LNCaP clone FGC (cell line): ENCODE results near the gene IL17REL.

Experiments
- DNase-seq: peaks from one replicate; pipeline ENCODE4 v3.0.0-alpha.2; 2011; ENCODE audit warnings: low read depth
- H3K4me3 ChIP-seq: 2 replicates; pipeline ENCODE4 v1.5.1; 2011; ENCODE audit warnings: mild to moderate bottlenecking, low read depth, low read length, control low read depth
- TF ChIP-seq, protein P1 (sequence below): IDR thresholded peaks from 2 replicates; pipeline ENCODE4 v1.5.1; 2012; ENCODE audit warnings: mild to moderate bottlenecking; ENCODE audit not compliant: control insufficient read depth, insufficient read depth; ENCODE audit errors: extremely low read depth

Gene IL17REL

DNA sequence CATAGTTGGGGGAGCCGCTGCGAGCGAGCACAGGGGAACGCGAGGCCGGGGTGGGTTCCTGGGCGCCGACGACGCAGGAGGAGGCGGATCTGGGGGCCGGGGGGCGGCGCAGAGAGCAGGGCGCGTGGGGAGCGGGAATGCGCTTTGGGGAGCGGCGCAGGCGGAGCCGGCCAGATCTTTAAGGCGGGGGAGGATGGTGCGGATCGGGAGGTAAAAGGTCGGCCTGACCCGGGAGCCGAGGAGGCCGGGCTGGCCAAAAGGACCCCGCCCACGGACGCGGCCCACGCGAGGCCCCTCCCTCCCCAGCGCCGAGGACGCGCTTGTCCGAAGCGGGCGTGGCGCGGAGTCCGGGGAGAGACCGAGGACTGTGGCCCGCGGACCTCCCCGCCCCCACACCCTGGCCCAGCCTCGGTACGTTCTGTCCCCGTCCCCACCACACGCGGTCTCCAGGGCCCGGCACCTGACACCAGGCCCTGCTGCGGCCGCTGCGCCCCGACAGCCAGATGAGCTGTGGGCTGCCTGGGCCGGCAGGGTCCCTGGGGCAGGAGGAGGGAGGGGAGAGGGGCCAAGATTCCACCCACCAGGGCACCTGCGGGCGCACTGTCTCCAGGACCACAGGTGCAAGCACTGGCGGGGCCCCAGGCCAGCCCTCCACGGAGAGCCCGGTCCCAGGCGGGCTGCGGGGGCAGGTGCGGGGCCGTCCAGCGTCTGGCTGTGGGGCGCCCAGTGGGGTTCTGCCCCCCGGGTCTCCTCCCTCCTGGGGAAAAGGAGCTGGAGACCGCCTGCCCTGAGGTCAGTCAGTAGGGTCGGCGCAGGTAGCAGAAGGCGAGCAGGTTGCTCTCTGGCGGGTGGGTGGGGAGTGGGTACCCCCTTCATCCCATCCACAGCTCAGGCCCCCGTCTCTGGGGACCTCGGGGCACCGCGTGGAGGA lies 41.1 kb downstream of the IL17REL start:
- no peak for DNase-seq
- no peak overlapping the region for H3K4me3 ChIP-seq
- TF ChIP-seq, protein P1, sequence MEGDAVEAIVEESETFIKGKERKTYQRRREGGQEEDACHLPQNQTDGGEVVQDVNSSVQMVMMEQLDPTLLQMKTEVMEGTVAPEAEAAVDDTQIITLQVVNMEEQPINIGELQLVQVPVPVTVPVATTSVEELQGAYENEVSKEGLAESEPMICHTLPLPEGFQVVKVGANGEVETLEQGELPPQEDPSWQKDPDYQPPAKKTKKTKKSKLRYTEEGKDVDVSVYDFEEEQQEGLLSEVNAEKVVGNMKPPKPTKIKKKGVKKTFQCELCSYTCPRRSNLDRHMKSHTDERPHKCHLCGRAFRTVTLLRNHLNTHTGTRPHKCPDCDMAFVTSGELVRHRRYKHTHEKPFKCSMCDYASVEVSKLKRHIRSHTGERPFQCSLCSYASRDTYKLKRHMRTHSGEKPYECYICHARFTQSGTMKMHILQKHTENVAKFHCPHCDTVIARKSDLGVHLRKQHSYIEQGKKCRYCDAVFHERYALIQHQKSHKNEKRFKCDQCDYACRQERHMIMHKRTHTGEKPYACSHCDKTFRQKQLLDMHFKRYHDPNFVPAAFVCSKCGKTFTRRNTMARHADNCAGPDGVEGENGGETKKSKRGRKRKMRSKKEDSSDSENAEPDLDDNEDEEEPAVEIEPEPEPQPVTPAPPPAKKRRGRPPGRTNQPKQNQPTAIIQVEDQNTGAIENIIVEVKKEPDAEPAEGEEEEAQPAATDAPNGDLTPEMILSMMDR = no peak

DNA sequence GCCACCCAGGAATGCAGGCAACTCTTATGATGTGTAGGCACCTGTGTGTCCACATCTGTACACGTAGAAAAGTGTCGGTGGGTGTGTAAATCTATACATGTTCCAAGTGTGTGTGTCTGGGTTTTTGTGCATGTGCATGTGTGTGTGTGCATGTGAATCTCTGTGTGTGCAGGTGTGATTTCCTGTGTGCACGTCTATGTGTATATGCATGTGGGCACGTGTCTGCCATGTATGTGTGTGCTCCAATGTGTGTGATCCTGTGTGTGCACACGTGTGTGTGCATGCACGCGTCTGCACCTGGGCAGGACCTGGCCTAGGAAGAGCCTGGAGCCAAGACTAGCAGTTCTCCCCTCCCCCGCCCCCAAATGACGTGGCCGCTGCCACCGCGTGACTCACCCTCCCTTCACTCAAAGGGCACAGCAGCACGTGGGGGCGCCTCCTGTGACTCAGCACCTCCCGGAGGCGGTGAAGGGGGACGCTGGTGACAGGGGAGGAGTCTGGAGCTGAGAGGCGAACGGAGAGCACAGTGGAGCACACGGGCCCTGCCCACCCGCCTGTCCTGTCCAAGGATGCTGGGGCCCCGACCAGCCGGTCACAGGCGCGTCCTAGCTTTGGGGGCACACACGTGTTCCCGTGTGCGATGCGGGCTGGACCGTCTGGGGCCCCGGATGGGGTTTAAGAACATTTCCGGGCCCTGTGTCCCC lies 41.9 kb downstream of the IL17REL start:
- H3K4me3 ChIP-seq = no peak overlapping the region
- TF ChIP-seq, protein P1 = no peak
- DNase-seq = no peak

DNA sequence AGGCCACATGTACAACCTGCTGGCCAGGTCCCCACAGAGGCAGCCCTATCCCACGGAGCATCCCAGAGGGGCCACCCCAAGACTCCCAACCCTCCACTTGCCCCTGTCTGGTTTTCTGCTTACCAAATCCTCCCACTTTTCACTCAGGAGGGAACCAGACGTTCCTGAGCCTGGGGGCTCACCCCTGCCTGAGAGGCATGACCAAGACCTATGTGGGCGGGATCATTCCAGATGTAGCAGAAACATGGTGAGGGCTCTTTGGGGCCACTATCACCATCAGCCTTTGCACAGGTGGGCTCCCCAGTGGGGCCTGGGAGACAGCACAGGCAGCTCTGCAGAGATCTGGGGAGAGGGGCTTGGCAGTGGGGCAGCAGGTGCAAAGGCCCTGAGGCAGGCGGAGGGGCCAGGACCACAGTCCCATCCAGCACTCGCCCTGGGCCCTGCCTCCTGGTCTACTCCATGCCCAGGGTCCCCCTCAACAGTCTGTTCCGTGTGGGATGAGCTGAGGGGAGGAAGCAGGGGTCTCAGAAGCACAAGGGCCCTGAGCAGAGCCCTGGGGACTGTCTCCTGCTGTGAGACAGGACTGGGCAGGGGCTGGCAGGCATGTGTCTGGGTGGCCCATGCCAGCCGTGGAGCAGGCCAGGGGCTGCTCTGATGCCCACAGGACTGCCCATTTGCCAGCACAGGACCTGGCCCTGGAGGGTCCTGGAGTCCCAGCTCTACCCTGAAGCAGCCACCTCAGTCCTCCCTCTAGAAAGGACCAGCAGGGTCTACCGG lies 42.6 kb downstream of the IL17REL start:
- H3K4me3 ChIP-seq = no peak overlapping the region
- DNase-seq = no peak
- TF ChIP-seq, protein P1 = no peak

DNA sequence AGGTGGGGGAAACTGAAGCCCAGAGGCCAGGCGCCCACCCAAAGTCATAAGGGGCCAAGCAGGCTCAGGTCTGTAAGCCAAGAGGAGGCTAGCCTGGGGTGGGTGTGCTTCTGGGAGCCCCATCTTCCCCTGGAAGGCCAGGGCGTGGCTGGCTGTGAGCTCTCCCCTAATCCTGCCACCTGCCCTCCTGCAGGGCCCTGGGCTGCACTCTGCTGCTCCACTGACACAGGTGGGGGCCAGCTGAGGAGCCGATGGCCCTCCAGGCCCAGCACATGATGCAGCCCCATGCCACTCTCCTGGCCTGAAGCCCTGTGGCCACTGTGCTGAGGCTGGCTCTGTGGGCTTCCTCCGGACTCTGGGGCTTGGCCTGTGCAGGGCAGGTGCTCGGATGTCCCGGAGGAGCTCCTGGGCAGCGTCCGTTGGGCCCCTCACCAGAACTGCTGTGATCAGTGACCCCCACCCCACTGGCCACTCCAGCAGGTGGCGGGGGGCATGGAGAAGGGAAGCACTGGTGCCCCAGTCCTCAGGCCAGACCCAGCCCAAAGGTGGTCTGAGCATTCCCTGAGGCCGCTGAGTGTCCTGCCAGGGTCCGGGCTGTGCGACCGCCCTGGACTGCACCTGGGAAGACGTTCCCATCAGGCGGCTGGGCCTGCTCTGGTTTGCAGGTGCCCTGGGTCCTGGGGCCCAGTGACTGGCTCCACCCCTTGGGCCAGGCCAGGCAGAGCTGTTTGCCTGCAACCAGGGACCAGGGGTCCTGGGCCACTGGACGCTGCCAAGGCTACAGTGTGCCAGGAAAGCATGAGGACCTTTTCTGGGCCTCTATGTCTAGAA lies 43.5 kb downstream of the IL17REL start:
- DNase-seq = no peak
- no peak overlapping the region for H3K4me3 ChIP-seq
- TF ChIP-seq, protein P1 = no peak

DNA sequence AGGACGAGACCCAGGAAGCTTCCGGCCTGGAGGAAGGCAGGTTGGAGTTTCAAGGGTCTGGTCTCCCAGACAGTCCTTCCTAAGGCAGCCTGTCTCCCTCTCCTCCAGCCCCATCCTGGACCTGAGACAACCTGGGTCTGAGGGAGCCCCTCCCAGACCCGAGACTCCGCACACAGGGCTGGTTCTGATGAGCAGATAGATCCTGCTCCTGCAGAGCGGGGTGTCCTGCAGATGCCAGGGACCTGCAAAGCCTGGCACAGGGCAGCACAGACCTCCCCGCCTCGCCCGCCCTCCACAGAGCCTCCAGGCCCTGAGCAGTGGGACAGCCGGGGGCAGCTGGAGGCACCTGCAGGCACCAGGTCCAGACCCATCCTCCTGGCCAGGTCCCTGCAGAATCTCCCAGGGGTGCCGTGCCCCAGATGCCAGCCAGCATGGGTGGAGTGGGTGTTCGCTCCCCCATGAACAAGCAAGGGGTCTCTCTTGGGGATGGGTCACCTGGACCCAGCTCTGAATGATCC lies 44.2 kb downstream of the IL17REL start:
- DNase-seq = no peak
- TF ChIP-seq, protein P1 = no peak
- no peak overlapping the region for H3K4me3 ChIP-seq
